Activated naive CD4-positive, alpha-beta T cell treated with anti-CD3 and anti-CD28 coated beads, Interleukin-2, amount 50 U/mL, for 72 hours (primary cell): Measurements from ENCODE around the gene RFPL4A. TPM values are rescaled to one million over a fixed set of nuclear protein-coding genes. Genes with fewer than 3 reads are reported as not detected.
"Not testable (repeated sequence)": the region's sequence is repeated elsewhere in the genome, so short reads cannot be mapped to it uniquely, and the experiment has no call there.

ENCODE experiments used
- ATAC-seq, 2 donors: fragments of 150-1000 bp; cut with Tn5 transposase; 2 replicates each; pipeline ENCODE4 v1.10.0; 2021; ENCODE audit warnings: mild to moderate bottlenecking in 2 of 2, moderate library complexity in 2 of 2
- DNase-seq, 2 donors: peaks; one replicate each; pipeline ENCODE4 v3.0.0; 2021 to 2022; ENCODE audit warnings: low spot score in 2 of 2
- H3K27ac Mint-ChIP-seq, 2 donors: one replicate each; pipeline ENCODE4 v1.8.0; 2022; ENCODE audit warnings: mild to moderate bottlenecking in 2 of 2, mixed read lengths in 2 of 2
- H3K36me3 Mint-ChIP-seq, 2 donors: one replicate each; pipeline ENCODE4 v1.8.0; 2022; ENCODE audit warnings: mixed read lengths in 2 of 2
- H3K9me3 Mint-ChIP-seq, 2 donors: one replicate each; pipeline ENCODE4 v1.8.0; 2022; ENCODE audit warnings: mixed read lengths in 2 of 2
- total RNA-seq, 2 donors: library from RNA; stranded (reverse); gene quantifications; one replicate each; pipeline ENCODE4 v1.2.3, GENCODE V29; 2022

The RFPL4A gene
- not detected for total RNA-seq

GRCh38 chr19:55758797-55759196 lies at the start of gene RFPL4A:
Gene RFPL4A (plus strand): TSS chr19:55759097. CDS start chr19:55761801, 2,704 bp downstream.
- not testable (repeated sequence) for DNase-seq, H3K9me3 Mint-ChIP-seq, ATAC-seq, H3K27ac Mint-ChIP-seq
- H3K36me3 Mint-ChIP-seq = peaks cover 0 to 10% of the 10 kb centered on the region in 2 donors

DNA sequence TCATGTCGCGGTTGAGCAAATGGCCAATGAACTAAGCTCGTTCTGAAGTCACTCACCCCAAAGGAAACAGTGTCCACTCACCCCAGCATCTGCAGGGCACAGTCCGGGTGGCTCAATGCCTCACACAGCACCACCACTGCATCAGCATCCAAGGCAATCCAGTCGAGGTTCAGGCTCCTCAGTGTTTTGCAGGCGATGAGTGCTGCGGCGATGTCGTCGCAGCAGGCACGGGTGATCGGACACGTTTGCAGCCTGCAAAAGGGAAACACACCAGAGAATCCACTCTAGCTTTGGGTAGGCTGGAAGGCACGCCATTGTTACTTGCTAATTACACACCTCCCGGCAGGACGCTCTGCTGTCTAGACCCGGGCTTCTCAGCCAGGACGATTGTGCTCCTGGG lies 47.2 kb upstream of the RFPL4A start:
- no peak overlapping the region for H3K27ac Mint-ChIP-seq
- H3K9me3 Mint-ChIP-seq = peaks cover 0 to 9% of the 10 kb centered on the region in 2 donors
- DNase-seq (no peak), ATAC-seq (no peak)
- H3K36me3 Mint-ChIP-seq = peaks cover 0 to 6% of the 10 kb centered on the region in 2 donors

GRCh38 chr19:55712804-55713631 lies 45.9 kb upstream of the RFPL4A start:
- peak; percentile 28 to 51 for ATAC-seq
- H3K36me3 Mint-ChIP-seq = peaks cover 4 to 6% of the 10 kb centered on the region in 2 donors
- DNase-seq = no peak
- H3K9me3 Mint-ChIP-seq = peaks cover 0 to 9% of the 10 kb centered on the region in 2 donors
- no peak overlapping the region for H3K27ac Mint-ChIP-seq

- Mint-ChIP-seq H3K27ac (no peak overlapping the region), H3K9me3 (peaks cover 4 to 11% of the 10 kb centered on the region in 2 donors), H3K36me3 (peaks cover 15 to 17% of the 10 kb centered on the region in 2 donors)
- DNase-seq (no peak), ATAC-seq (no peak)
These were observed 42.4 kb upstream of the RFPL4A start for GRCh38 chr19:55716531-55716930.

DNA sequence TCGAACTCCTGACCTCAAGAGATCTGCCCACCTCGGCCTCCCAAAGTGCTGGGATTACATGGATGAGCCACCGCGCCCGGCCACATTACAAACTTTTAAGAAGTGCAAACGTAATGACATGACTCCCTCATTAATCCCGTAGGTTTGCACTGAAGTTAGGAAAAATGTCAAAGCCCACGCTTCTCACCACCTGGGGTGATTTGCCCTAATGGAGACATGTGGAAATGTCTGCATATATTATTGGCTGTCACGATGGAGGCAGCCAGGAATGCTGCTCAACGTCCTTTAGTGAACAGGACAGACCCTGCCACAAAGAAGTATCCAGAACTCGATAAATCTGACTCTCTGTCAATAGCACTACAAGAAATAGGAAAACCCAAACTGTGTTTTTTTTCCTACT lies 41.6 kb upstream of the RFPL4A start:
- DNase-seq (no peak), ATAC-seq (no peak)
- H3K27ac Mint-ChIP-seq = no peak overlapping the region
- peaks cover 22 to 23% of the 10 kb centered on the region in 2 donors for H3K36me3 Mint-ChIP-seq
- peaks cover 11 to 16% of the 10 kb centered on the region in 2 donors for H3K9me3 Mint-ChIP-seq

GRCh38 chr19:55717879-55718711 lies 40.8 kb upstream of the RFPL4A start:
- H3K27ac Mint-ChIP-seq, ATAC-seq, DNase-seq: not testable (repeated sequence)
- peaks cover 24 to 28% of the 10 kb centered on the region in 2 donors for H3K36me3 Mint-ChIP-seq
- peaks cover 16% of the 10 kb centered on the region in 2 donors for H3K9me3 Mint-ChIP-seq

- ATAC-seq = no peak
These were observed 38.6 kb upstream of the RFPL4A start for GRCh38 chr19:55720214-55720746.

GRCh38 chr19:55720801-55721200 lies 38.1 kb upstream of the RFPL4A start:
- DNase-seq (no peak), ATAC-seq (no peak)
- peaks cover 14 to 16% of the 10 kb centered on the region in 2 donors for H3K9me3 Mint-ChIP-seq

More at GRCh38 chr19:55720214-55720746, 38.6 kb upstream of the RFPL4A start:
- Mint-ChIP-seq H3K9me3 (peaks cover 14 to 16% of the 10 kb centered on the region in 2 donors), H3K27ac (no peak overlapping the region), H3K36me3 (peaks cover 22 to 28% of the 10 kb centered on the region in 2 donors)
- no peak for DNase-seq

GRCh38 chr19:55723491-55723890 lies 35.4 kb upstream of the RFPL4A start:
- DNase-seq (no peak), ATAC-seq (no peak)
- H3K36me3 Mint-ChIP-seq = peaks cover 22 to 23% of the 10 kb centered on the region in 2 donors
- H3K9me3 Mint-ChIP-seq = peaks cover 14 to 16% of the 10 kb centered on the region in 2 donors
- H3K27ac Mint-ChIP-seq = no peak overlapping the region

More at GRCh38 chr19:55720801-55721200, 38.1 kb upstream of the RFPL4A start:
- Mint-ChIP-seq H3K36me3 (peaks cover 22 to 28% of the 10 kb centered on the region in 2 donors), H3K27ac (no peak overlapping the region)

DNA sequence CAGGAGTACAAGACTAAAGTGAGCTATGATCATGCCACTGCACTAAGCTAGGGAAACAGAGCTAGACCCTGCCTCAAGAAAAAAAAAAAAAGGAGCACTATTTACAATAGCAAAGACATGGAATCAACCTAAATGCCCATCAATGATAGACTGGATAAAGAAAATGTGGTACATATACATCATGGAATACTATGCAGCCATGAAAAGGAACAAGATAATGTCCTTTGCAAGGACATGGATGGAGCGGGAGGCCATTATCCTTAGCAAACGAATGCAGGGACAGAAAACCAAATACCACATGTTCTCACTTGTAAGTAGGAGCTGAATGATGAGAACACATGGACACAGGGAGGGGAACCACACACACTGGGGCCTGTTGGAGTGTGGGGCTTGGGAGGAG lies 28.5 kb upstream of the RFPL4A start:
- H3K9me3 Mint-ChIP-seq = peaks cover 4 to 15% of the 10 kb centered on the region in 2 donors
- H3K27ac Mint-ChIP-seq, H3K36me3 Mint-ChIP-seq, DNase-seq, ATAC-seq: not testable (repeated sequence)

DNA sequence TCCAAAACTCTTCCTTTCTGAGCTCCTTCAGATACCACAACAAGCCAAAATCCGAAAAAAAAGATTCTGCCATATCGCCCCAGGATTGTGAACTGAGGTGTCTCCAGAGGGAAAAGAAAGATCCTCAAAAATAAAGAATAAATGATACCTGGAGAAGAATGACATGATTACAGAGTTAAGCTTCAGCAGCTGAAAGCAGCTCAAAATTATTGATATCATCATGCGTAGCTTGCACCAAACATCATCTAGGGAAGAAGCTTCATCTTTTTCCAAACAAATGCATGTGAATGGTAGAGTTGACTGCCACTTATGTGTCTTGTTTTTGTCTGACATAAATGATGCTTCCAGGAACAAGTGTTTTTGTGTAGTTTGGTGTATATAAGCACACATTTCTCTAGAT lies 20.6 kb upstream of the RFPL4A start, which contains the start of gene NLRP9:
TSS of gene NLRP9 (minus strand) at position 101 of the 400 bp plus-strand sequence. CDS start at position 73, 28 bp downstream.
- Mint-ChIP-seq H3K36me3 (no peaks in the 10 kb centered on the region), H3K27ac (peak within 1 kb of the TSS in 1 of 2 donors; percentile 50), H3K9me3 (no peaks in the 10 kb centered on the region)
- no peak for DNase-seq
- ATAC-seq = no peak

DNA sequence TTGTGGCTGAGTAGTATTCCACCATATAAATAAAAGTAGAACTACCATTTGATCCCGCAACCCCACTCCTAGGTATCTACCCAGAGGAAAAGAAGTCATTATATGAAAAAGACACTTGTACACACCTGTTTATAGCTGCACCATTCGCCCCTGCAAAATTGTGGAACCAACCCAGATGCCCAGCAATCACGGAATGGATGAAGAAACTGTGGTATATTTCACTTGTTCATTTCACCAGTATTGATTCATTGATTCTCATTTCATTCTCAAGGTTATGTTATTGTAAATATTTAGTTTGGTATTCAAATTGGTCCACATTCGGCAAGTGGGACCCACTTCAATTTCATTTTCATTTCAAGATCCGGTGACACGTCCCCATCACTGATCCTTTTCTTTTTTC lies 8.2 kb upstream of the RFPL4A start:
- H3K9me3 Mint-ChIP-seq = no peaks in the 10 kb centered on the region
- no peaks in the 10 kb centered on the region for H3K36me3 Mint-ChIP-seq
- DNase-seq (no peak), ATAC-seq (no peak)
- no peak overlapping the region for H3K27ac Mint-ChIP-seq

GRCh38 chr19:55753401-55753800 lies 5.5 kb upstream of the RFPL4A start:
- H3K27ac Mint-ChIP-seq = no peak overlapping the region
- peaks cover 0 to 5% of the 10 kb centered on the region in 2 donors for H3K36me3 Mint-ChIP-seq
- ATAC-seq (no peak), DNase-seq (no peak)
- H3K9me3 Mint-ChIP-seq = peaks cover 0 to 5% of the 10 kb centered on the region in 2 donors

DNA sequence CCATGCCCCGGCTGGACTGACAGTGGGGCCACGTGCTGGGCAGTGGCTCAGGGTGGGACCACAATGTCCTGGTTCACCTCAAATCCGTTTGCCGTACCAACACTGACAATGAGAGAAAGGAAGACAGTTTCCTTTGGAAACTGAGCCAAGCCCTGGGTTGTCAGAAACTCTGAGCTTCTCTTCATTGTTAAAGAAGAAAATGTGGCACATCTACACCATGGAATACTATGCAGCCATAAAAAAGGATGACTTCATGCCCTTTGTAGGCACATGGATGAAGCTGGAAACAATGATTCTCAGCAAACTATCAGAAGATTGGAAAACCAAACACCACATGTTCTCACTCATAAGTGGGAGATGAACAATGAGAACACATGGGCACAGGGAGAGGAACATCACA lies 2.1 kb upstream of the RFPL4A start:
- H3K27ac Mint-ChIP-seq, ATAC-seq, DNase-seq, H3K9me3 Mint-ChIP-seq: not testable (repeated sequence)
- peaks cover 0 to 10% of the 10 kb centered on the region in 2 donors for H3K36me3 Mint-ChIP-seq

DNA sequence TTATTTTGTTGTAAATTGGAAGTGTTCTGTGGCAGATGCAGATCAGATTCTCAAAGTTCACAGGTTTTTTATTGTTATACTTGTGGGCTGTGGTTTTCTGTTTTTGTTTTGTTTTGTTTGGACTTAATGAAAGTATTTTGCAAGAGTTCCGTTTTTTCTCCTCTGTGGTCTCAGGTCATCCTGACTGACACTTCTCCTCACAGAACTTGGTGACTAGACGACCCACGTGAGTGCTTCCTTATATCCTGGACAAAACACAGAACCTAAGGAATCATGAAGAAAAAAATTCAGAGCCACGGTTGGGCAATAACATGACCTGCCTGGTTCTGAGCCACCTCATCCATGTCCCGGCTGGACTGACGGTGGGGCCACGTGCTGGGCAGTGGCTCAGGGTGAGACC lies 7.6 kb downstream of the RFPL4A start:
- no peak overlapping the region for H3K27ac Mint-ChIP-seq
- ATAC-seq (no peak), DNase-seq (no peak)
- H3K36me3 Mint-ChIP-seq = peaks cover 10% of the 10 kb centered on the region in 2 donors
- H3K9me3 Mint-ChIP-seq = peaks cover 13 to 17% of the 10 kb centered on the region in 2 donors

DNA sequence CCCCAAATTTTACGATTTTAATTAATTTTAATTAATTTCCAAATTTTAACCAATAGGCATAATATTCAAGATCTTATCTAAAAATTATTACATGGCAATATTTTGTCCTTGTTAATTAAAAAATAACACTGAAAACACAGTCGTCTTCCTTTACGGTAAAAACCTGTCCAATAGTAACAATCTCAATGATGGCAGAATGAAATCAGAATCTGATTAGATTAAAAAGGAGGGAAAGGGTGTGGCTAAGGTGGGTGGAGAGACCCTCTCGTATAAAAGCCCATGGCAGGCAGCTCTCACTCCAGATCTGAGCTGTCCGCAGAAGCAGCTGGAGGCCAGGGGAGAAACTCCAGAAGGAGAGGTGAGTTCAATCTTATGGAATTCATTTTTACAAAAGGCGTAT lies 9.9 kb downstream of the RFPL4A start, which contains the start of gene RFPL4AL1:
TSS of gene RFPL4AL1 (plus strand) at position 301 of the 400 bp plus-strand sequence. CDS start 2,687 bp downstream, outside the sequence.
- H3K27ac Mint-ChIP-seq, DNase-seq, ATAC-seq: not testable (repeated sequence)
- Mint-ChIP-seq H3K9me3 (peaks cover 13 to 14% of the 10 kb centered on the region in 2 donors), H3K36me3 (peaks cover 6 to 10% of the 10 kb centered on the region in 2 donors)
